ENCODE data around the gene CYGB. TPM values are rescaled to one million over a fixed set of nuclear protein-coding genes. Genes with fewer than 3 reads are reported as not detected.
"Not testable (repeated sequence)": the region's sequence is repeated elsewhere in the genome, so short reads cannot be mapped to it uniquely, and the experiment has no call there.

CYGB gene
- polyA plus RNA-seq, 1 of the 3 experiments (the other 2 are of a cell fraction) = 1.7 TPM

GRCh38 chr17:76511668-76512365, 25.7 kb downstream of the CYGB start:
- H3F3A ChIP-seq (replicated peaks; ENCODE audit: insufficient read depth) = no peaks in the 10 kb centered on the region
- ChIA-PET CTCF (interaction anchor here (0.9 to 52.1 kb wide), 12 partner anchors 8 to 232 kb away, joined by 3 to 1687 read pairs (median 16); partner anchors contain the start of genes AANAT, CYGB, PRCD and RHBDF2), POLR2A (interaction anchor here (1.7 kb wide), 1 partner anchor 24 kb away, joined by 6 read pairs; no protein-coding TSS in a partner anchor)
- no peak for TF ChIP-seq ELF1 (IDR thresholded peaks at IDR 0.05)
- no peak for TF ChIP-seq SIN3A (IDR thresholded peaks at IDR 0.05; ENCODE audit: borderline replicate concordance, low read depth, low read length)
- no peak for TF ChIP-seq GABPA (IDR thresholded peaks at IDR 0.05; ENCODE audit: low read depth)
- TF ChIP-seq USF1 (IDR thresholded peaks at IDR 0.05; ENCODE audit: borderline replicate concordance, low read depth) = no peak
- TF ChIP-seq TAF1 (IDR thresholded peaks at IDR 0.05; ENCODE audit: borderline replicate concordance, low read depth, low read length) = no peak
- no peak for TF ChIP-seq MEF2A (IDR thresholded peaks at IDR 0.05; ENCODE audit: borderline replicate concordance, low read depth)
- TF ChIP-seq TEAD4 (IDR thresholded peaks at IDR 0.05; ENCODE audit: borderline replicate concordance, insufficient read depth) = no peak
- no peak for TF ChIP-seq MAX (IDR thresholded peaks at IDR 0.05; ENCODE audit: low read depth)
- no peak for TF ChIP-seq RCOR1 (IDR thresholded peaks at IDR 0.05; ENCODE audit: low read length)
- no peak for TF ChIP-seq SMC3 (IDR thresholded peaks at IDR 0.05; ENCODE audit: low read depth, low read length)
- no peaks in the 10 kb centered on the region for H3K36me3 ChIP-seq (replicated peaks in 1 of 2; ENCODE audit: control insufficient read depth in 1 of 2, insufficient read depth in 2 of 2, low read length in 1 of 2)
- H3K9me3 ChIP-seq = no peaks in the 10 kb centered on the region
- no peak overlapping the region for H3K4me3 ChIP-seq (ENCODE audit: low read depth in 2 of 2, low read length in 1 of 2)
- H3K4me2 ChIP-seq = no peak overlapping the region
- H3K9ac ChIP-seq = no peak overlapping the region
- no peak for DNase-seq
- no peaks in the 10 kb centered on the region for H3K79me2 ChIP-seq (ENCODE audit: insufficient read depth)
- no peak overlapping the region for H2AFZ ChIP-seq (ENCODE audit: low read depth)
- no peak overlapping the region for H3K27ac ChIP-seq (ENCODE audit: low read depth in 2 of 2, low read length in 1 of 2)
- 83% methylated on average over 13 of the region's 13 CpGs for WGBS (ENCODE audit: low lambda C conversion rate)
- peaks cover 23% of the 10 kb centered on the region for H3K27me3 ChIP-seq (ENCODE audit: insufficient read depth)
- H3K9me2 ChIP-seq = no peaks in the 10 kb centered on the region
- H3K4me1 ChIP-seq (ENCODE audit: control insufficient read depth in 1 of 2, insufficient read depth in 2 of 2, low read depth in 1 of 2, low read length in 1 of 2) = peaks cover 0 to 6% of the 10 kb centered on the region in 2 experiments; a peak in 1 of 4 replicates
- H4K20me1 ChIP-seq (ENCODE audit: insufficient read depth) = no peaks in the 10 kb centered on the region

GRCh38 chr17:76510831-76511244, 26.7 kb downstream of the CYGB start:
- POLR2A ChIA-PET = no interaction called here
- Histone ChIP-seq H3K9ac (no peak overlapping the region), H3K27me3 (ENCODE audit: insufficient read depth) (peaks cover 26% of the 10 kb centered on the region), H3K79me2 (ENCODE audit: insufficient read depth) (no peaks in the 10 kb centered on the region), H3K36me3 (replicated peaks in 1 of 2; ENCODE audit: control insufficient read depth in 1 of 2, insufficient read depth in 2 of 2, low read length in 1 of 2) (no peaks in the 10 kb centered on the region), H3F3A (replicated peaks; ENCODE audit: insufficient read depth) (no peaks in the 10 kb centered on the region), H3K27ac (ENCODE audit: low read depth in 2 of 2, low read length in 1 of 2) (no peak overlapping the region), H3K9me2 (no peaks in the 10 kb centered on the region), H2AFZ (ENCODE audit: low read depth) (0 out of 2 replicates have a peak overlapping the region, but pooled peaks have one; percentile 63), H3K4me3 (ENCODE audit: low read depth in 2 of 2, low read length in 1 of 2) (no peak overlapping the region), H3K9me3 (no peaks in the 10 kb centered on the region), H3K4me1 (ENCODE audit: control insufficient read depth in 1 of 2, insufficient read depth in 2 of 2, low read depth in 1 of 2, low read length in 1 of 2) (peaks cover 0 to 9% of the 10 kb centered on the region in 2 experiments; a peak in 1 of 4 replicates), H3K4me2 (no peak overlapping the region), H4K20me1 (ENCODE audit: insufficient read depth) (no peaks in the 10 kb centered on the region)
- CTCF ChIA-PET = interaction anchor here (0.8 to 52.1 kb wide), 12 partner anchors 9 to 202 kb away, joined by 3 to 1687 read pairs (median 16); partner anchors contain the start of genes AANAT, CYGB, PRCD and RHBDF2
- TF ChIP-seq RFX5 (IDR thresholded peaks at IDR 0.05; ENCODE audit: low read length) = no peak
- TF ChIP-seq TCF12 (IDR thresholded peaks at IDR 0.05) = no peak
- TF ChIP-seq GABPA (IDR thresholded peaks at IDR 0.05; ENCODE audit: low read depth) = no peak
- WGBS (ENCODE audit: low lambda C conversion rate) = 38% methylated on average over 9 of the region's 9 CpGs
- DNase-seq = peak; percentile 56

- H3K27ac ChIP-seq (ENCODE audit: low read depth in 2 of 2, low read length in 1 of 2); H3K36me3 ChIP-seq (replicated peaks in 1 of 2; ENCODE audit: control insufficient read depth in 1 of 2, insufficient read depth in 2 of 2, low read length in 1 of 2); H3K9ac ChIP-seq; H4K20me1 ChIP-seq (ENCODE audit: insufficient read depth); H3K4me3 ChIP-seq (ENCODE audit: low read depth in 2 of 2, low read length in 1 of 2); H3K9me3 ChIP-seq; H3K9me2 ChIP-seq; H3K4me2 ChIP-seq; H3F3A ChIP-seq (replicated peaks; ENCODE audit: insufficient read depth); DNase-seq; H3K79me2 ChIP-seq (ENCODE audit: insufficient read depth); H3K4me1 ChIP-seq (ENCODE audit: control insufficient read depth in 1 of 2, insufficient read depth in 2 of 2, low read depth in 1 of 2, low read length in 1 of 2); H2AFZ ChIP-seq (ENCODE audit: low read depth): not testable (repeated sequence)
- ChIA-PET POLR2A (interaction anchor here (1.0 to 1.6 kb wide), 2 partner anchors 28 to 35 kb away, joined by 3 read pairs; no protein-coding TSS in a partner anchor), CTCF (interaction anchor here (1.2 to 52.1 kb wide), 12 partner anchors 12 to 123 kb away, joined by 4 to 1687 read pairs (median 21); partner anchors contain the start of genes AANAT, CYGB, PRCD and RHBDF2)
- peaks cover 26% of the 10 kb centered on the region for H3K27me3 ChIP-seq (ENCODE audit: insufficient read depth)
- 77% methylated on average over 14 of the region's 14 CpGs for WGBS (ENCODE audit: low lambda C conversion rate)
These were observed 28.9 kb downstream of the CYGB start for GRCh38 chr17:76508472-76509063.

Measured in SK-N-SH (cell line).